SKM-1 treated with dmso at 0.1 percent for 144 hours (cell line): Measurements from ENCODE around the gene CPB1.

Experiments used
- DNase-seq: peaks from one replicate; lab custom pipeline; 2025; ENCODE audit not compliant: unreplicated experiment; lab: John Stamatoyannopoulos, UW

Gene CPB1

GRCh38 chr3:148829926-148830325, 2.3 kb downstream of the CPB1 start:
- no peak for DNase-seq

GRCh38 chr3:148833223-148833622, 5.6 kb downstream of the CPB1 start:
- DNase-seq: no peak

DNA sequence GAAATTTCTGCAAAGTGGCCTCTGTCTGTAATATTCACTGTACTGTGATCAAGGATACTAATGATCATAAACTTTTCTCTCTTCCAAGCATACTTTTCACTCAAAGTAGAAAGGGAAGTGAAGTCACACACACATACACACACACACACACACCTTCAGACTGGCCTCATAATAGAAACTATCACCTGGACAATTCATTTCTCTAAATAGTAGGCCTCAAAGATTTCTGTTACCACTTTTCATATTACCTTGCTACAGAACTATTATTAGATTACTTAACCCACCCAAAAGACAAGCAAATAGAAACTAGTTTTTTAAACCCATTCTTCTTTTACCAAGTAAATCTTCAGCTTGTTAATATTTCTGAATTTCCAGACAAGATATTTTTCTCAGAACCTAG, 12.2 kb downstream of the CPB1 start:
- DNase-seq: no peak

DNA sequence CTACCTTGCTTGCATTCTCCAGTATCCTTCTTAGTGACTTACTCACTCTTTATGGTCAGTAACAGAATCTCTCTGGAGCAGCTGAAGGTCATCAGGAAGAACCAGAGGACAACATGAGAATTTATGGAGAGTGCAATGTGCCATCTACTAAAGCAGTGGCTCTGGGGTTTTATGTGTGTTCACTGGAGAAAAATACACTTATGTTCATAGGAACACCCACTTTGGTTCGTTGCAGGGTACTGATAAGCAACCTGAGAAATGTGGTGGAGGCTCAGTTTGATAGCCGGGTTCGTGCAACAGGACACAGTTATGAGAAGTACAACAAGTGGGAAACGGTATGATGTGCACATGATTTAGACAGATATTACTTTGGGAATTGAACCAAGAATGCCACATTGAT, 12.8 kb downstream of the CPB1 start:
- DNase-seq: no peak

GRCh38 chr3:148845756-148846395, 18.3 kb downstream of the CPB1 start:
- no peak for DNase-seq

DNA sequence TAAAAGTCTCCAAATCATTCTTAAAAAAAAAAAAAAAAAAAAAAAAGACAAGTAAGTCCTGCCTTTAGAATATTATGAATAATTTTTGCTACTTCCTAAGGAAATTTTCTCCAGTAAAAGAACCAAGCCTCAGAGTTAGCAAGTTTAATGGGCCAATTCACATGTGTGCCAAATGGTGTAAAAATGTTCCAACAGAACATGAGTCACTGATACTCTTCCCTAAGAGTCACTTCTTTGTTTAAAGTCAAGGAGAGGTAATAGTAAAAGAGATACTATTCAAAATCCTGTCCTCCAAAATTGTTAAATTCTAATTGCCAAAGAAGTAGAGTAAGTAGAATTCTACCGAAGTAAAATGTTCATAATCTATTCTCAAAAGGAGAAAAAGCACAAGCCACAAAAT, 19.7 kb downstream of the CPB1 start:
- DNase-seq: no peak

DNA sequence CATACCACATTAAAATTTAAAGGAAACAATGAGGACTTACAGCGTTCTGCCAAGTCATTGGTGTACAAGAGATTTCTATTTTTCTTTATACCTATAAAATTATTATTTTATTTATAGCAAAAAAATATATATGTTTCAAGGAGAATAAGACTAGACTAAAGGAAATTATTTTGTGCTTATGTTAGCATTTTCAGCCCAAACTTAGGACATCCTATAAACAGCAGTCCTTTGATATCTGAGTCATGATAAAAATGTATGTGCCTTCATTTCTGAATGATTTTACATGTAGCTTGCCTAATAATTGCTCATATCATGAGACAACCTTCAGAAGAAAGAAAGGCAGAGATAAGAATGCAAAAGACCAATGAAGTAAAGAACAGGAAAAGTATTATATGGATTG, 20.8 kb downstream of the CPB1 start:
- no peak for DNase-seq

DNA sequence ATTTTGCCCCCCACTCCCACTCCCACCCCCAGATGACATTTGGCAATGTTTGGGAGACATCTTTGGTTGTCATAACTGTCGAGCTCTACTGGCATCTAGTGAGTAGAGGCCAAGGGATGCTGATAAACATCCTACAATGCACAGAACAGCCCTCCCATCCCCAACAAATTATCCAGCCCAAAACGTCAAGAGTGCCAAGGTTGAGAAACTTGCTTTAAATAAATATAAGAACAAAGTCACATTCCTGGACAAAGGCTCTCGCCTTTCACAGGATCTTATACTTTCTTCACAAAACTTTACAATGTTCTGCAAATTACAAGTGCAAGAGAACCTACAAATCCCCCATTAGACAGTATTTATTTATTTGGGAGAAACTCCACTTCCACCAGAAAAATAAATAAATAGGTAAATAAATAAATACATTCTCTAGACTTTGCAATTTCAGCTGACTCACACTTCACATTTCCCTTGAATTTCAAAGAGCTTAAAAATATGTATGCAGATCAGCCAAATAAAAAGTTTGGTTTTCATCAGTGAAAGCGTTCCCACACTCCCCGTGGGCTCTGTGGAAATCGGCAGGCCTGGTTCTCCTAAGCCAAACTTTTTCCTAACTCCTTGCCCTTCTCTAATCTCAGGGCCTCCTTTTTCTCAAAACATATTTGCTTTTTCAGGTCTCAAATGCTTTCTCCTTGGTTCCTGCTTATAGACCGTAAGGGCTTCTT, 24.8 kb downstream of the CPB1 start:
- DNase-seq: no peak

- DNase-seq: no peak
Measured at GRCh38 chr3:148853076-148853475, 25.5 kb downstream of the CPB1 start.

- no peak for DNase-seq
Measured at GRCh38 chr3:148854061-148854460, 26.4 kb downstream of the CPB1 start.

DNA sequence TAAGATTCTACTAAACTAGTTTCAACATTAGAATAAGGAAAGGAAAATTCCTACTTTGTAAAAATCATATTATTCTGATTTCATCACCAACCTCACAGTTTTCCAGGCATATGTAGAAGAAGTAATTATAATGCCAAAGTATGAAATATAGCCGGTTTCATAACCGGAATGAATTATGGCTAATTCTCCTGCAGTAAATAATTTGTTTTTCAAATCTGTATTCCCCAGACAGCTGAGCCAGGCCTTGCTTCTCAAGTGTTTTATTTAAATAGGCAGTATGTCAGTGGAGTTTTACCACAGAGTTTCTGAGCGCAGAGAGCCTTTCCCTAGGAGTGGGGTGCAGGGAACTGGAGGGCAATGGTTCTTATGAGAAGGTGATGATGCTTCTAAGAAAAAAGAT, 28.8 kb downstream of the CPB1 start:
- no peak for DNase-seq

GRCh38 chr3:148857316-148857715, 29.7 kb downstream of the CPB1 start:
- no peak for DNase-seq

GRCh38 chr3:148861277-148861869, 33.8 kb downstream of the CPB1 start:
- peak; percentile 51 for DNase-seq

DNA sequence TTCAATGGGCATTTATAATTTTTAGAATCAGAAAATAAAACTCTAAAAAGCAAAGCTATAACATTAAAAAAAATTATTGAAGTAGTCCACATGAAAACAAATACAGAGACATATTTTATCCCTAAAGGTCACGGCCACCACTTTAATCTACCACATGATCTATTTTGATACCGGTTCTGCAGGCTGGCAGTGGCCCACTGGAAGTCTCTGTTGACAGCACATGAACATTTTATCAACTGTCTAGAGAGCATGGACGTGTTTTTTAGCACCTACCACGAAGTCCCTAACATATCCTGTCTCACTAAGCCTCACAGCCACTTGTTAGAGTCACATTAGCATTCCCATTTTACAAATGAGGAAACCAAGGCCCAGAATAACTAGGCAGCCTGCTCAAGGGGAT, 35.7 kb downstream of the CPB1 start:
- DNase-seq: no peak

- no peak for DNase-seq
Measured at GRCh38 chr3:148863814-148864213, 36.2 kb downstream of the CPB1 start.

DNA sequence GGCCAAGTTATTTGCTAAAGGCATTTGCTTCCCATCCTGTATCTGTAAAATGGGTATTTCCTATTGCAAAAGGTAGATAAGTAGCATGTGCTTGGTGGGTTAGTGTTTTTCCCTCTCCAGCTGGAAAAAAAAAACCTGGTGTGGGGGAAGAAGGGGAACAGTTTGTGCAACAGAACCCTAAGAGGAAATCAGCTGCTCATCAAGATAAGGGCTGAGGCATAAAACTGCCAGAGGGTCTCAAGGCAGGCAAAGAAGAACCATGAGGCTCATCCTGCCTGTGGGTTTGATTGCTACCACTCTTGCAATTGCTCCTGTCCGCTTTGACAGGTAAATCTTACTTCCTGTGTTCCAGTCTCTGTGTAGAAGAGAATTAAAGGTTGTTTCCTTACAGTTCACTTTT, 37.4 kb downstream of the CPB1 start, which contains the start of gene CPA3:
TSS of gene CPA3 (plus strand) at position 248 of the 400 bp plus-strand sequence. CDS start at position 260, 12 bp downstream.
- no peak for DNase-seq

DNA sequence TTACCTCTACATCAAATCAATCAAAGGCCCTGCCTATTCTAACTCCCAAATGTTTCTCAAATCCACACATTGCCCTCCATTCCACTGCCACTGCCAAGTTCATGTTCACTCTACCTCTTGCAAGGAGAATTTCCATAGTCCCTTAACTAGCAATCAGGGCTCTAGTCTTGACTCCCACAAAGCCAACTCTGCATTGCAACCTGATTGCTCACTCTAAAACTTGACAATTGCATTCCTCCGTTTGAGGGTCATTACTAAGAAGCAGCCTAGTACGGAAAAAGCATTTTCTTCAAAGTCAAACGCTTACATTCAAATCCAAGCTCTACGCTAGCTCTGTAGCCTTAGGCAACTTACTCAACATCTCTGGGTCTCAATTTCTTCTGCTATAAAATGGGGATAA, 38.6 kb downstream of the CPB1 start:
- no peak for DNase-seq

GRCh38 chr3:148873270-148873927, 45.8 kb downstream of the CPB1 start:
- no peak for DNase-seq

DNA sequence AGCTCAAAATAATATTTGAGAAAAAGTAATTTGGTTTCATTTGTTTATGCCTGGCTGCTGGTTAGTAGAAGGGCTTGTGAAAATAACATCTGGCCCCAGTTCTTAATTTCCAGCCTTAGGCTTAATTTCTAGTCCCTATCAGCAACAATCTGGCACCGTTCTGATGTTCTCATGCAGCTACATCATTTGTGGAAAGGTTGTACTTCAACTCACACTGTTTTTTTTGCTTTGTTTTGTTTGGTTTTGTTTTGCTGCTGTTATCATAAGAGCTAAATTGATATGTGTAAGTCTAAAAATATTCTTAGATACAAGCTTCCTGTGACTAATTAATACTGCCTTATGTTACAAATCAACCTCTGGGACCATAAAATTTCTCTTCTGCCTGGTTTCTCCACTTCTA, 46.4 kb downstream of the CPB1 start:
- no peak for DNase-seq

GRCh38 chr3:148878095-148878494, 50.5 kb downstream of the CPB1 start:
- no peak for DNase-seq

DNA sequence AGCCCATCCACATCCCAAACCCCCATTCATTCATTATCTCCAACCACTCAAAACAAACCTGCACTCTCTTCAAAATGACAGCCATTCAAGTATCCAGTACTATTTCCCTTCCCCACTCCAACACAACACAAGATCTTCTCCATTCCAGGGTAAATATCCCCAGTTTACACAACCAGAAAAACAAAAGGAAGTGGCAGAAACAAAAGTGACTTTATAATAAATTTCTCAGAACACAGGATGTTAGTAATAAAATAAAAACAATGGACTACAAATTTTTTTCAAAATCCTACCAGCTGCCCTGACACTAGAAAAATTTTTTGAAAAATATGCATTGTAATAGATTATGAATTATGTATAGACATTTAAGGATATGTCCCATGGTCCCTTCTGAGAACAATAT, 51.6 kb downstream of the CPB1 start:
- no peak for DNase-seq

GRCh38 chr3:148880681-148881080, 53.1 kb downstream of the CPB1 start:
- DNase-seq: peak; percentile 45
